Activated naive CD4-positive, alpha-beta T cell (primary cell): ENCODE measurements around the gene ZNF443.
A peak's percentile ranks its signal among the peaks of the same experiment; 100 is the strongest.
"Not testable (repeated sequence)": the region's sequence is repeated elsewhere in the genome, so short reads cannot be mapped to it uniquely, and the experiment has no call there.

Source experiments
- DNase-seq, 4 experiments: peaks; one replicate each; lab custom pipeline; 2025; lab: John Stamatoyannopoulos, UW

Gene ZNF443

GRCh38 chr19:12417273-12417672 is 23.5 kb downstream of the ZNF443 start:
- DNase-seq = not testable (repeated sequence)

GRCh38 chr19:12411893-12412292 is 28.9 kb downstream of the ZNF443 start:
- DNase-seq = no peak

GRCh38 chr19:12400633-12401502 is 40.0 kb downstream of the ZNF443 start, which contains the start of gene ZNF799:
Gene ZNF799 (minus strand): TSS chr19:12401271. CDS start chr19:12401070, 201 bp downstream.
- DNase-seq = peak; percentile 40 to 70 (median 54)

- not testable (repeated sequence) for DNase-seq
Measured at GRCh38 chr19:12399901-12400632, 40.8 kb downstream of the ZNF443 start.

GRCh38 chr19:12391148-12391547 is 49.7 kb downstream of the ZNF443 start:
- not testable (repeated sequence) for DNase-seq

- DNase-seq = not testable (repeated sequence)
Measured at GRCh38 chr19:12386365-12386764, 54.5 kb downstream of the ZNF443 start.

GRCh38 chr19:12380444-12380737 is 60.4 kb downstream of the ZNF443 start:
- no peak for DNase-seq

- DNase-seq = no peak
Measured at GRCh38 chr19:12379732-12380443, 60.9 kb downstream of the ZNF443 start.
